Cardiac fibroblast (primary cell): ENCODE measurements around the gene IFT81.

Experiments used
- DNase-seq, 2 donors: peaks; one replicate each; pipeline versions ENCODE4 v3.0.0 to v3.0.0-alpha.2; 2010; ENCODE audit warnings: low read depth in 2 of 2
- H3K4me3 ChIP-seq, 2 donors: replicated peaks in 1 of 2; 1 replicate in 1 of 2; 2 replicates in 1 of 2; pipeline ENCODE4 v1.5.1; 2011; ENCODE audit warnings: low read depth in 2 of 2, low read length in 2 of 2, mild to moderate bottlenecking in 2 of 2, moderate library complexity in 1 of 2
- CTCF ChIP-seq: IDR thresholded peaks from one replicate; pipeline ENCODE4 v1.5.1; 2011; ENCODE audit warnings: low read depth, mild to moderate bottlenecking, low read length, inconsistent platforms

The IFT81 gene

GRCh38 chr12:110156766-110157165, 32.6 kb downstream of the IFT81 start:
- H3K4me3 ChIP-seq: no peak overlapping the region
- no peak for DNase-seq
- no peak for TF ChIP-seq CTCF

GRCh38 chr12:110157539-110157938, 33.4 kb downstream of the IFT81 start:
- TF ChIP-seq CTCF: no peak
- DNase-seq: no peak
- no peak overlapping the region for H3K4me3 ChIP-seq

GRCh38 chr12:110159671-110160245, 35.6 kb downstream of the IFT81 start:
- TF ChIP-seq CTCF: no peak
- no peak overlapping the region for H3K4me3 ChIP-seq

GRCh38 chr12:110165540-110166159, 41.5 kb downstream of the IFT81 start:
- no peak overlapping the region for H3K4me3 ChIP-seq
- no peak for DNase-seq
- TF ChIP-seq CTCF: no peak

More at GRCh38 chr12:110159671-110160245, 35.6 kb downstream of the IFT81 start:
- no peak for DNase-seq

GRCh38 chr12:110168732-110169455, 44.7 kb downstream of the IFT81 start:
- TF ChIP-seq CTCF: no peak
- no peak for DNase-seq
- no peak overlapping the region for H3K4me3 ChIP-seq

GRCh38 chr12:110170535-110171185, 46.5 kb downstream of the IFT81 start:
- TF ChIP-seq CTCF: no peak
- no peak overlapping the region for H3K4me3 ChIP-seq
- DNase-seq: peak in 1 of 2 donors; percentile 21
